Measurements from ENCODE around the gene PCDHGA12.

The PCDHGA12 gene

GRCh38 chr5:141441571-141442170 is 11.4 kb downstream of the PCDHGA12 start:
- DNase-seq: no peak

GRCh38 chr5:141465351-141465750 is 35.0 kb downstream of the PCDHGA12 start:
- DNase-seq: no peak

GRCh38 chr5:141475625-141476131 is 45.4 kb downstream of the PCDHGA12 start, which contains the start of gene PCDHGC3:
PCDHGC3 (plus strand) TSS chr5:141475966; CDS start chr5:141476117, 151 bp downstream.
- no peak for DNase-seq

GRCh38 chr5:141476132-141476911 is 46.0 kb downstream of the PCDHGA12 start:
- no peak for DNase-seq

GRCh38 chr5:141477044-141477575 is 46.8 kb downstream of the PCDHGA12 start:
- no peak for DNase-seq

- DNase-seq: no peak
These were observed 47.5 kb downstream of the PCDHGA12 start for GRCh38 chr5:141477815-141478214.

GRCh38 chr5:141478321-141478945 is 48.1 kb downstream of the PCDHGA12 start:
- DNase-seq: no peak

- no peak for DNase-seq
These were observed 49.5 kb downstream of the PCDHGA12 start for GRCh38 chr5:141479776-141480175.

All from stimulated activated naive CD4-positive, alpha-beta T cell treated with Interleukin-2 at 50 U/mL for 16 hours (primary cell).